Endodermal cell (in vitro differentiated cells): ENCODE results near the gene ZBTB20. TPM values are rescaled to one million over a fixed set of nuclear protein-coding genes. Genes with fewer than 3 reads are reported as not detected.

Experiments used
- DNase-seq: peaks from one replicate; pipeline ENCODE4 v3.0.0-alpha.2; 2017
- H3K27ac ChIP-seq: 2 replicates; pipeline ENCODE4 v1.5.1; 2013; ENCODE audit warnings: mild to moderate bottlenecking, low read depth, low read length, moderate library complexity
- H3K27me3 ChIP-seq: 2 replicates; pipeline ENCODE4 v1.6.1; 2013; ENCODE audit warnings: mild to moderate bottlenecking, low read length, moderate library complexity; ENCODE audit not compliant: insufficient read depth, control insufficient read depth, poor library complexity, severe bottlenecking
- H3K36me3 ChIP-seq: 2 replicates; pipeline ENCODE4 v1.7.0; 2013; ENCODE audit warnings: mild to moderate bottlenecking, low read length, moderate library complexity; ENCODE audit not compliant: control insufficient read depth, insufficient read depth
- H3K4me1 ChIP-seq: one replicate; pipeline ENCODE4 v1.7.0; 2013; ENCODE audit warnings: low read length; ENCODE audit not compliant: control insufficient read depth, insufficient read depth
- H3K4me3 ChIP-seq: 2 replicates; pipeline ENCODE4 v1.5.1; 2013; ENCODE audit warnings: mild to moderate bottlenecking, low read length, moderate library complexity
- H3K9ac ChIP-seq: 2 replicates; pipeline ENCODE4 v1.6.1; 2013; ENCODE audit warnings: mild to moderate bottlenecking, low read length, moderate library complexity; ENCODE audit not compliant: poor library complexity, severe bottlenecking; ENCODE audit errors: extremely low read depth
- H3K9me3 ChIP-seq: 2 replicates; pipeline ENCODE4 v1.6.1; 2013; ENCODE audit warnings: mild to moderate bottlenecking, low read length, moderate library complexity; ENCODE audit not compliant: control insufficient read depth
- H3K27ac Mint-ChIP-seq: 2 replicates; pipeline ENCODE4 v1.8.0; 2020; ENCODE audit warnings: mixed read lengths
- H3K27me3 Mint-ChIP-seq: 2 replicates; pipeline ENCODE4 v1.8.0; 2021; ENCODE audit warnings: mild to moderate bottlenecking, mixed read lengths; ENCODE audit not compliant: insufficient read depth
- H3K36me3 Mint-ChIP-seq: 2 replicates; pipeline ENCODE4 v1.8.0; 2020; ENCODE audit warnings: low read depth, mixed read lengths
- H3K4me1 Mint-ChIP-seq: 2 replicates; pipeline ENCODE4 v1.8.0; 2020; ENCODE audit warnings: mixed read lengths
- H3K4me3 Mint-ChIP-seq: 2 replicates; pipeline ENCODE4 v1.8.0; 2020; ENCODE audit warnings: mild to moderate bottlenecking, moderate library complexity, mixed read lengths
- H3K9me3 Mint-ChIP-seq: 2 replicates; pipeline ENCODE4 v1.8.0; 2020; ENCODE audit warnings: mild to moderate bottlenecking, mixed read lengths
- WGBS, 2 experiments: methylation state at CpG; one replicate each; pipeline versions ENCODE4 v1.1.5 to v1.1.7; 2013; ENCODE audit warnings: missing lambda C conversion rate in 2 of 2, mixed read lengths in 1 of 2; ENCODE audit not compliant: insufficient coverage in 1 of 2, insufficient read length in 1 of 2; 5-methylcytosine and 5-hydroxymethylcytosine counted together
- total RNA-seq, 2 donors: library from RNA; stranded (reverse); fragmentation: NEBNext Ultra II Directional in 1 of 2; extraction: Animal tissue kit (Norgen Biotek cat#: 25700) in 1 of 2; gene quantifications; 2 replicates in 1 of 2; 3 replicates in 1 of 2; pipeline ENCODE4 v1.2.1, GENCODE V29; 2021
- TF ChIP-seq, protein P1 (sequence below): fragments of 200-600 bp; sonication (generic); conservative IDR thresholded peaks from 2 replicates; pipeline ENCODE4 v1.5.0; 2021; ENCODE audit warnings: antibody characterized with exemption, mild to moderate bottlenecking

Gene ZBTB20
- total RNA-seq, 2 donors from 2014 or later: 1.6 to 2.9 TPM

DNA sequence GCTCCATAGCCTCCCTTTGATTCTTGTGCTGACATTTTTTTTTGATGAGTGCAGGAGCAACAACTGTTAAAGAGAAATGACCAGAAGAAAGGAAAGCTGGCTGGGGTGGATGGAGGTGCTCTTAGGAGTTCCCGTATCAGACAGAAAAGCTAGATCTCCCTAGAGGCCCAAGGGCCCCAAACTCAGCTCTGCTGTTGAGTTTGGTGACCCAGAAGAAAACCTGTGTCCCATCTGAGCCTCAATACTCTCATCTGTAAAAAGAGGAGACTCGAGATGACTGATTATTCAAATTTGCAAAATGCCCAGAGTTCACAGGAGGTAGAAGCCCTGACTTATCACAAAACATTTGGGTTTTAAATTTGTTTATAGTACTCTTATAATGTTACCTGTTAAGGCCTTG, 710.9 kb downstream of the ZBTB20 start:
- no peaks in the 10 kb centered on the region for H3K36me3 ChIP-seq
- H3K4me1 ChIP-seq: no peaks in the 10 kb centered on the region
- Mint-ChIP-seq H3K36me3 (no peaks in the 10 kb centered on the region), H3K9me3 (no peaks in the 10 kb centered on the region), H3K27ac (no peak overlapping the region), H3K4me1 (peaks cover 4% of the 10 kb centered on the region), H3K27me3 (no peaks in the 10 kb centered on the region), H3K4me3 (no peak overlapping the region)
- TF ChIP-seq, protein P1, sequence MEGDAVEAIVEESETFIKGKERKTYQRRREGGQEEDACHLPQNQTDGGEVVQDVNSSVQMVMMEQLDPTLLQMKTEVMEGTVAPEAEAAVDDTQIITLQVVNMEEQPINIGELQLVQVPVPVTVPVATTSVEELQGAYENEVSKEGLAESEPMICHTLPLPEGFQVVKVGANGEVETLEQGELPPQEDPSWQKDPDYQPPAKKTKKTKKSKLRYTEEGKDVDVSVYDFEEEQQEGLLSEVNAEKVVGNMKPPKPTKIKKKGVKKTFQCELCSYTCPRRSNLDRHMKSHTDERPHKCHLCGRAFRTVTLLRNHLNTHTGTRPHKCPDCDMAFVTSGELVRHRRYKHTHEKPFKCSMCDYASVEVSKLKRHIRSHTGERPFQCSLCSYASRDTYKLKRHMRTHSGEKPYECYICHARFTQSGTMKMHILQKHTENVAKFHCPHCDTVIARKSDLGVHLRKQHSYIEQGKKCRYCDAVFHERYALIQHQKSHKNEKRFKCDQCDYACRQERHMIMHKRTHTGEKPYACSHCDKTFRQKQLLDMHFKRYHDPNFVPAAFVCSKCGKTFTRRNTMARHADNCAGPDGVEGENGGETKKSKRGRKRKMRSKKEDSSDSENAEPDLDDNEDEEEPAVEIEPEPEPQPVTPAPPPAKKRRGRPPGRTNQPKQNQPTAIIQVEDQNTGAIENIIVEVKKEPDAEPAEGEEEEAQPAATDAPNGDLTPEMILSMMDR: no peak
- DNase-seq: no peak
- H3K4me3 ChIP-seq: no peak overlapping the region
- no peak overlapping the region for H3K9ac ChIP-seq
- no peaks in the 10 kb centered on the region for H3K9me3 ChIP-seq
- no peak overlapping the region for H3K27ac ChIP-seq
- no peaks in the 10 kb centered on the region for H3K27me3 ChIP-seq
- 91 to 100% methylated on average over 1 to 2 of the region's 2 CpGs for WGBS, 2 experiments

DNA sequence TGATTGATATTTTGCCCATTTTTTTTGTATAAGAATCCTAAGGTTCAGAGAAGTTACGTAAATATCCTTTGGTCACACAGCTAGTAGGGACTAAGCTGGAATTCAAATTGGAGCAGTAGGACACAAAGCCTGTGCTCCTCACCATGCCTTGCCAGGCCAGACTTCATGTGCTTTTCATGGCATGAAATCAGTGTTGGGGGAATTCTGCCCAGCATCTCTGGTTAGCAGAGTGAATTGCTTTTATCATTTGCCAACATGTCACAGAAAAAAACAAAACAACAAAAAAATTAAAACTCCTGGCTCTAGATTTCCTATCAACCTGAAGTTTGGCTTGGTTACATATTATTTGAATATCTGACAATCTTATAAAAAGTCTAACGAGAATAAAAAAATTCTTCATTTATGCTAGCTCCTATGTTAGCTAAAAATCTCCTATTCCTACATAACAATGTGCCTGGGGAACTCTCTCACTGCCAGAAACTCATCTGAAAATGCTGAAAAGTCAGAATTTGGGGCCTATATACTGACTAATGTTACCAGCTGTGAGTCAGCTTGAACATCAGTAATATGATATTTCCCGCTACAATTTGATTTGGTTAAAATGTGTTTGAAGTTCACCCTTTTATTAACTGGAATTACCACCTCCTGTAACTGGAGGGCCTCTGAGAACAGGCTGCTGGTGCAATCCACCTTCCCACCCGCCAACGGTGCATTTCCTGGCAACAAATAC, 711.5 kb downstream of the ZBTB20 start:
- Mint-ChIP-seq H3K9me3 (no peaks in the 10 kb centered on the region), H3K4me1 (peaks cover 4% of the 10 kb centered on the region), H3K27me3 (no peaks in the 10 kb centered on the region), H3K27ac (no peak overlapping the region), H3K36me3 (no peaks in the 10 kb centered on the region), H3K4me3 (no peak overlapping the region)
- Histone ChIP-seq H3K27me3 (no peaks in the 10 kb centered on the region), H3K9ac (no peak overlapping the region), H3K4me1 (no peaks in the 10 kb centered on the region), H3K4me3 (no peak overlapping the region), H3K36me3 (no peaks in the 10 kb centered on the region), H3K9me3 (no peaks in the 10 kb centered on the region), H3K27ac (no peak overlapping the region)
- no peak for DNase-seq
- TF ChIP-seq, protein P1: no peak
- 89 to 100% methylated on average over 1 to 4 of the region's 5 CpGs for WGBS, 2 experiments

DNA sequence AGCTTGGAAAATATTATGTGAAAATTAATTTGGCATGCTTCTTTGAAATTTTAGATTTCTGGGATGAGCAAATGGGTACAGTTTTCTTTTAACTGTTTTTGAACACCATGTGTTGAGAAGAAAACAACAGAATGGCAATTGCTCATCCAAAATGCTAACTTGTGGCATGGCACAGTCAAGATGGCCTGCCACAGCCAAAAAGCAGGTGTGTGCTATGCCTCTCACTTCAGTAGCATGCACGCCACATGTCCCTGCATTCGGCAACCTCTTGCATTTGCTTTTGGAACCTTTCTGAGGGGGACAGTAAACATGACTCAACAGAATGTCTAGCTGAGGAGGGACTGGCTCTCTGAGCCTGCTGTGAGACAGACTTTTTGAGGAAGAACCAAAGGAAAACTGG, 714.8 kb downstream of the ZBTB20 start:
- Histone ChIP-seq H3K9me3 (no peaks in the 10 kb centered on the region), H3K9ac (no peak overlapping the region), H3K27me3 (no peaks in the 10 kb centered on the region), H3K4me3 (no peak overlapping the region), H3K36me3 (no peaks in the 10 kb centered on the region), H3K27ac (no peak overlapping the region), H3K4me1 (no peaks in the 10 kb centered on the region)
- no peak overlapping the region for H3K27ac Mint-ChIP-seq
- no peak overlapping the region for H3K4me3 Mint-ChIP-seq
- H3K4me1 Mint-ChIP-seq: peaks cover 4% of the 10 kb centered on the region
- no peaks in the 10 kb centered on the region for H3K36me3 Mint-ChIP-seq
- TF ChIP-seq, protein P1: no peak
- DNase-seq: no peak
- WGBS, 2 experiments: 94 to 100% methylated on average over 2 of the region's 2 CpGs
- no peaks in the 10 kb centered on the region for H3K9me3 Mint-ChIP-seq
- no peaks in the 10 kb centered on the region for H3K27me3 Mint-ChIP-seq
